BE2C (cell line): ENCODE data around the gene CBLL1.
A peak's percentile ranks its signal among the peaks of the same experiment; 100 is the strongest.

Experiments used
- DNase-seq: peaks from one replicate; pipeline ENCODE4 v3.0.0-alpha.2; 2020
- H3K27me3 ChIP-seq: fragments of 250-450 bp; sonication (Bioruptor Pico); 2 replicates; pipeline ENCODE4 v1.5.1; 2020; ENCODE audit warnings: mild to moderate bottlenecking
- H3K36me3 ChIP-seq: fragments of 250-450 bp; sonication (Bioruptor Pico); 2 replicates; pipeline ENCODE4 v1.5.1; 2020; ENCODE audit warnings: mild to moderate bottlenecking
- H3K4me1 ChIP-seq: fragments of 250-450 bp; sonication (Bioruptor Pico); 2 replicates; pipeline ENCODE4 v1.5.1; 2020
- H3K4me3 ChIP-seq: 2 replicates; pipeline ENCODE4 v1.5.1; 2011; ENCODE audit warnings: low read depth, low read length
- H3K9me3 ChIP-seq: fragments of 250-450 bp; sonication (Bioruptor Pico); 2 replicates; pipeline ENCODE4 v1.5.1; 2020
- TF ChIP-seq, protein P1 (sequence below): IDR thresholded peaks from 2 replicates; pipeline ENCODE4 v1.5.1; 2012; ENCODE audit warnings: mild to moderate bottlenecking, low read depth, low read length

The CBLL1 gene

DNA sequence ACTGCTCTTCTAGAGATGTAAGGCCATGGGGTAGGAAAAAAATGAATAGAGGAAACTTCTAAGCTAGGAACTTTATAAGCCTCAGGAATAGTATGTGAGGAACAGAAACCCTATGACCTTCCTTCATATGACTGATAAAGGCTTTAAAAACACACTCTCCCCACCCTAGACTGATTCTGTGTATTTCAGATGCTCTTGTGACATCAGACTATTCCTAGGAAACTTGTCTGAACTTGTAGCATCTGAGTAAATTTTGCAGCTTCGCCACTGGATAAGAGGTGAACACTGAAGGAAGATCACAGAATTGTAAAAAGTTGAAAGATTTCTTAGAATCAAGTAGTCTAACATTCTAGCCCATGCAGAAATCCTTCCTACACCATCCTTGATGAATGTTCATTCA lies 31.0 kb upstream of the CBLL1 start:
- Histone ChIP-seq H3K4me3 (no peak overlapping the region), H3K9me3 (no peaks in the 10 kb centered on the region), H3K27me3 (no peaks in the 10 kb centered on the region), H3K36me3 (no peaks in the 10 kb centered on the region), H3K4me1 (0 out of 2 replicates have a peak, but pooled peaks cover 3% of the 10 kb centered on the region)
- TF ChIP-seq, protein P1, sequence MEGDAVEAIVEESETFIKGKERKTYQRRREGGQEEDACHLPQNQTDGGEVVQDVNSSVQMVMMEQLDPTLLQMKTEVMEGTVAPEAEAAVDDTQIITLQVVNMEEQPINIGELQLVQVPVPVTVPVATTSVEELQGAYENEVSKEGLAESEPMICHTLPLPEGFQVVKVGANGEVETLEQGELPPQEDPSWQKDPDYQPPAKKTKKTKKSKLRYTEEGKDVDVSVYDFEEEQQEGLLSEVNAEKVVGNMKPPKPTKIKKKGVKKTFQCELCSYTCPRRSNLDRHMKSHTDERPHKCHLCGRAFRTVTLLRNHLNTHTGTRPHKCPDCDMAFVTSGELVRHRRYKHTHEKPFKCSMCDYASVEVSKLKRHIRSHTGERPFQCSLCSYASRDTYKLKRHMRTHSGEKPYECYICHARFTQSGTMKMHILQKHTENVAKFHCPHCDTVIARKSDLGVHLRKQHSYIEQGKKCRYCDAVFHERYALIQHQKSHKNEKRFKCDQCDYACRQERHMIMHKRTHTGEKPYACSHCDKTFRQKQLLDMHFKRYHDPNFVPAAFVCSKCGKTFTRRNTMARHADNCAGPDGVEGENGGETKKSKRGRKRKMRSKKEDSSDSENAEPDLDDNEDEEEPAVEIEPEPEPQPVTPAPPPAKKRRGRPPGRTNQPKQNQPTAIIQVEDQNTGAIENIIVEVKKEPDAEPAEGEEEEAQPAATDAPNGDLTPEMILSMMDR, result no peak
- DNase-seq, result no peak

DNA sequence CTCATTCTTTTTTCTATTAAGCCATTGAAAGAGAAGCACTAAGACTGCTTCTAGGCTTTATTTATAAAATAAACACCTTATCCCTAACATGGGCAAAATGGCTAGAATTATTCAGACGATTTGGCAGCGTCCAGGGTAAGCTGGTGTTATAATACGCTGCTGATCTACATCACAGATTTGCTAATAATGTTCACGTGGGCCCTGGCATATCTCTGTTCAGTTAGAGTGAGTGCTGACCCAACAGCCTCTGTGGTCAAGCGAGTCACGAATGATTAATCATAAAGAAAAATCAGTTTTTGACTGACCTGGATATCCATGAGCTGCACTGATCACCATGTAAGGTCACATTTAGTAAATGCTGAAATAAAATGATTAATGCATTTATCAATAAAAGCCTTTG lies 28.4 kb upstream of the CBLL1 start:
- no peaks in the 10 kb centered on the region for H3K27me3 ChIP-seq
- TF ChIP-seq, protein P1, result no peak
- H3K36me3 ChIP-seq, result no peaks in the 10 kb centered on the region
- no peak for DNase-seq
- H3K4me3 ChIP-seq, result no peak overlapping the region
- no peaks in the 10 kb centered on the region for H3K9me3 ChIP-seq
- H3K4me1 ChIP-seq, result 0 out of 2 replicates have a peak, but pooled peaks cover 3% of the 10 kb centered on the region

DNA sequence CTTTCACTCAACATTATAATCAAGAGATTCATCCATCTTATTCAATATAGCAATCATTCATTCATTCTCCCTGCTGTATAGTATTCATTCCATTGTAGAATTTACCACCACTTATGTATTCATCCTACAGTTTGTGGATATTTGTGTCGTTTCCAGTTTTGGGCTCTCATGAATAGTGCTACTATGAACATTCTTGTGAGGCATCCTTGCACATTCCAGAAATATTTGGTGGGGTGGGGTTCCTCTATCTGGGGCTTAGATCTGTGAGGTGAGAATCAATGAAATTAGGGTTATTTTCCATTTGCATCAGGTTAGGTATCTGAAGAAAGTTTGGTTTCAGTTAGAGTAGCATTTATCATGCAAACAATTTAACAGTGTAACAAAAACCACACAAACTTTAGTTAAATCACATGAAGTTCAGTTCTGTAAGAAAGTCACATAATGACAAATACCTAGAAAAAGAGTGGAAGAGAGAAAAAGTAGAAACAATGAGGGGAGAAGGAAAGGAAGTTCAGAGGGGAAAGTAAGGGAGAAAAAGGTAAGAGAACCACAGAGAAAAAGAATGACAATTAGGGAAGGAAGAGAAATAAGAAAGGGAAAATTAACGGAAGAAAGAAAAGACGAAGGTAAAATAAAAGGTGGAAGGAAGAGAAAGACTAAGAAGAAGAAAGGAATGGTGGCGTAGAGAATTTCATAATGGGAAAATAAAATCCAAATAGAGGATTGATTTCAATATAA lies 25.3 kb upstream of the CBLL1 start:
- Histone ChIP-seq H3K36me3 (no peaks in the 10 kb centered on the region), H3K9me3 (no peaks in the 10 kb centered on the region), H3K4me1 (0 out of 2 replicates have a peak, but pooled peaks cover 3% of the 10 kb centered on the region), H3K27me3 (no peaks in the 10 kb centered on the region), H3K4me3 (no peak overlapping the region)
- no peak for DNase-seq
- TF ChIP-seq, protein P1, result no peak

DNA sequence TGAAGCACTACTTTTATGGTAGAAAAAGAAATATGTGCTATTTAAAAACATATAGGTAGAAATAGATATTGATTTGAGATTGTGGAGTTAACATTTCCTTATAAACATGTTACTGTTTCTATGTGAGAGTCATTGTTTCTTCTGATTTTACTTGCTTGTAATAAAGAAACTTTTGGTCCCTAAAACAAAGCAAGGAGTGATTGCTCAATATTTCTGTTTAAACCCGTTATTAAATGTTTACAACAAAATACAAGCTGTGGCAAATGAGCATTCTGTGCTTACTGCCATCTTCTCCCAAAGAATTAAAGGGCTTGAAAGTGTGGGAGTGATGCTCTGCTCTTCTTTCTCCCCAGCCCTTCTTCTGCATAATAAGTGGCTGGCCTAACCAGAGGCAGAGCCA lies 22.7 kb upstream of the CBLL1 start:
- H3K27me3 ChIP-seq, result no peaks in the 10 kb centered on the region
- DNase-seq, result no peak
- H3K36me3 ChIP-seq, result no peaks in the 10 kb centered on the region
- TF ChIP-seq, protein P1, result no peak
- no peak overlapping the region for H3K4me3 ChIP-seq
- H3K4me1 ChIP-seq, result no peaks in the 10 kb centered on the region
- no peaks in the 10 kb centered on the region for H3K9me3 ChIP-seq

DNA sequence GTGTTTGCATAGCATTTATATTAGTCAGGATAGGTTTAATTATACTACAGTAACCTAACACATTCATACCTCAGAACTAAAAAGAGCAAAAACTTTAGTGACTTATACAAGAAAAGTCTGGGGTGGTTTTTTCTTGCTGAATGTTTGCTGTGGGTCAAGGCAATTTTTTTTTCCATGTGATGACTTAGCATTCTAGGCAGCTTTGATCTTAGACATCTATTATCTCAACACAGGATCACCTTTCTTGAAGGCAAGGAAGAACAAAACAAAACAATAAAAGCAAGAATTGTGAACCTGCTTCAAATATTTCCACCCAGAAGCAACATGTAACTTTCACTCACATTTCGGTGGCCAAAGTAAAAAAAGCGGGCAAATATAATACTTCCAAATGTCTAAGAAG lies 20.7 kb upstream of the CBLL1 start:
- no peaks in the 10 kb centered on the region; the same call in 1 of the 2 replicates for H3K27me3 ChIP-seq
- TF ChIP-seq, protein P1, result no peak
- no peaks in the 10 kb centered on the region for H3K4me1 ChIP-seq
- no peak overlapping the region for H3K4me3 ChIP-seq
- no peaks in the 10 kb centered on the region for H3K36me3 ChIP-seq
- H3K9me3 ChIP-seq, result no peaks in the 10 kb centered on the region
- no peak for DNase-seq

DNA sequence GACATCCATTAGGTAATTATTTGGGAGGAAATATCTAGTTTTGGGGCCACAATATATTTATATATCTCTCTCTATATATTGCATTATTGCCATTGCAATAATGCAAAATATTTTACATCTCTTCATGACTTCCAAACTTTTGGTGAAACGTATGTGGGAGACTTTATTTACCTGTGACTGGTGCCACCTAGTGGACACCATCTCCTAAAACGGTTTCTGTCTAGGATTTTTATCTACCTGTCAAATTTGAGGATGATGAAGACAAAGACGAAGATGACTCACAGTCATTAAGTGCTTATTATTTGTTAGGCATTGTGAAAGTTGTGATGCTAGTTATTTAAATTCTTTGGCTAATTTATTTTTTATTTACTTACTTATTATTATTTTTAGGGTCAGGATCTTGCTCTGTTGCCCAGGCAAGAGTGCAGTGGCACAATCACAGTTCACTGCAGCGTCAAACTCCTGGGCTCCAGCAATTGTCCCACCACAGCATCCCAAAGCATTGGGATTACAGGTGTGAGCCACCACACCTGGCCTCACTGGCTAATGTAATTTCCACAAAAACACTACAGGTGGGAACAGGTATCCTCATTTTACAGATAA lies 18.7 kb upstream of the CBLL1 start:
- DNase-seq, result peak; percentile 56
- TF ChIP-seq, protein P1, result peak; percentile 77
- no peaks in the 10 kb centered on the region; the same call in 1 of the 2 replicates for H3K27me3 ChIP-seq
- H3K4me3 ChIP-seq, result no peak overlapping the region
- H3K4me1 ChIP-seq, result no peaks in the 10 kb centered on the region
- no peaks in the 10 kb centered on the region for H3K9me3 ChIP-seq
- no peaks in the 10 kb centered on the region for H3K36me3 ChIP-seq
